Body of pancreas (tissue), 4 donors: ENCODE results near the gene SOX18.

Source experiments
- POLR2A ChIP-seq, 3 donors: fragments of 450-650 bp; IDR thresholded peaks; one replicate each; pipeline ENCODE4 v1.6.1; 2016; ENCODE audit warnings: antibody characterized with exemption in 3 of 3, mild to moderate bottlenecking in 2 of 3
- TF ChIP-seq, protein P1 (sequence below), 7 experiments: fragments of 450-650 bp in 4 of 7; fragments of 200-600 bp in 3 of 7; sonication (generic) in 3 of 7; IDR thresholded peaks; one replicate each; pipeline ENCODE4 v1.5.1; 2016 to 2019; ENCODE audit warnings: antibody characterized with exemption in 7 of 7

DNA sequence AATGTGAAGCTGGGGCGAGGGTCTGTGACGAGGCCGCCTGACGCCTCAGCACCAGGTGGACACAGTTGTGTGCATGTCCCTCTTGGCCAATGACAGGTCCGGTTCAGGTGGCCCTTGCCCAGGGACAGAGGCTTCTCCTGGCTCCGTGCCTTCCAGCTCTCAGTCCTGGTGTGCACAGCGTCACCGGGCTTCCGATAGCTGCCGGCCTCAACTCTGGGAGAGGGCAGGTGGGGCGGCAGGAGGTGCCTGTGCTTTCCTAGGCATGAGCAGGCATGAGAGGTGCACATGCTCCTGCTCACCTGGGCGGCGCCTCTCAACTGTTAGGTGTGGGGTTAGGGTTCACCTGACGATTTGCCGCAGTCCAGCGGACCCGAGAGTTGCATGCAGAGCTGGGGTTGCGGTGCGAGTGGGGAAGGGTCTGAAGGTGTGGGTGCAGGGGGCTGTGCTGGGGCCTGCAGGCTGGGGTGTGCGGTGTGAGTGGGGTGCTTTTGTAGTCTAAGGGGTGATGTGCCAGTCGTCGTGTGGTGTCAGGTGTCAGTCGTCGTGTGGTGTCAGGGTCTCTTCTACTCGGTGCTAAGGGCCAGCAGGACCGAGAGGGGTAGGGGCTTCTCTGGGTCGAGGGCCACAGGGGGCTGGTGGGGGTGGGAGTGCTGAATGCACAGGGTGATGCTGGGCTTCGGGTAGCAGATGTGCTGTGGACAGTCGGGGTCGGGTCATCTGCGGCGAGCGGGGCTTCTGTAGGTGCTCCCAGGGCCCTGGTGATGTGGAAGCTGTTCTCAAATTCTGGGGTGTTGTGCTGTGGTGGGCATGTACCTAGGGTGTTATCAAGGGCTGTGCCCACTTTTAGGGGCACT is 3.8 kb upstream of the SOX18 start:
- TF ChIP-seq POLR2A (IDR thresholded peaks at IDR 0.05) = no peak
- TF ChIP-seq, protein P1, sequence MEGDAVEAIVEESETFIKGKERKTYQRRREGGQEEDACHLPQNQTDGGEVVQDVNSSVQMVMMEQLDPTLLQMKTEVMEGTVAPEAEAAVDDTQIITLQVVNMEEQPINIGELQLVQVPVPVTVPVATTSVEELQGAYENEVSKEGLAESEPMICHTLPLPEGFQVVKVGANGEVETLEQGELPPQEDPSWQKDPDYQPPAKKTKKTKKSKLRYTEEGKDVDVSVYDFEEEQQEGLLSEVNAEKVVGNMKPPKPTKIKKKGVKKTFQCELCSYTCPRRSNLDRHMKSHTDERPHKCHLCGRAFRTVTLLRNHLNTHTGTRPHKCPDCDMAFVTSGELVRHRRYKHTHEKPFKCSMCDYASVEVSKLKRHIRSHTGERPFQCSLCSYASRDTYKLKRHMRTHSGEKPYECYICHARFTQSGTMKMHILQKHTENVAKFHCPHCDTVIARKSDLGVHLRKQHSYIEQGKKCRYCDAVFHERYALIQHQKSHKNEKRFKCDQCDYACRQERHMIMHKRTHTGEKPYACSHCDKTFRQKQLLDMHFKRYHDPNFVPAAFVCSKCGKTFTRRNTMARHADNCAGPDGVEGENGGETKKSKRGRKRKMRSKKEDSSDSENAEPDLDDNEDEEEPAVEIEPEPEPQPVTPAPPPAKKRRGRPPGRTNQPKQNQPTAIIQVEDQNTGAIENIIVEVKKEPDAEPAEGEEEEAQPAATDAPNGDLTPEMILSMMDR (IDR thresholded peaks at IDR 0.05) = no peak
